ENCODE results near the gene PRKAG2.

- TF ChIP-seq CTCF (IDR thresholded peaks at IDR 0.05) (no peak), POLR2AphosphoS5 (IDR thresholded peaks at IDR 0.05) (no peak)
These were observed 90.7 kb downstream of the PRKAG2 start for GRCh38 chr7:151786241-151786640.

Data from breast epithelium (tissue), 3 donors.